NCI-H526 (cell line): ENCODE results near the gene PANK4.
A peak's percentile ranks its signal among the peaks of the same experiment; 100 is the strongest.

Experiments used
- DNase-seq, 2 experiments: peaks; one replicate each; lab custom pipeline; 2025; lab: John Stamatoyannopoulos, UW

Gene PANK4

GRCh38 chr1:2544875-2545640 lies 18.7 kb upstream of the PANK4 start:
- no peak for DNase-seq

GRCh38 chr1:2544093-2544874 lies 17.9 kb upstream of the PANK4 start:
- DNase-seq = no peak

GRCh38 chr1:2543543-2544092 lies 17.2 kb upstream of the PANK4 start:
- DNase-seq = peak in 1 of 2 experiments; percentile 75

- no peak for DNase-seq
These were observed 16.0 kb upstream of the PANK4 start for GRCh38 chr1:2542246-2542915.

GRCh38 chr1:2541619-2542245 lies 15.3 kb upstream of the PANK4 start:
- no peak for DNase-seq

GRCh38 chr1:2540816-2541492 lies 14.6 kb upstream of the PANK4 start:
- peak in 1 of 2 experiments; percentile 52 for DNase-seq

GRCh38 chr1:2539312-2539907 lies 13.0 kb upstream of the PANK4 start:
- DNase-seq = peak in 1 of 2 experiments; percentile 31

GRCh38 chr1:2538872-2539271 lies 12.5 kb upstream of the PANK4 start:
- DNase-seq = no peak

- DNase-seq = no peak
These were observed 12.0 kb upstream of the PANK4 start for GRCh38 chr1:2538376-2538775.

- no peak for DNase-seq
These were observed 11.4 kb upstream of the PANK4 start for GRCh38 chr1:2537784-2538115.

GRCh38 chr1:2535981-2536380 lies 9.6 kb upstream of the PANK4 start:
- DNase-seq = no peak

GRCh38 chr1:2535455-2535854 lies 9.1 kb upstream of the PANK4 start:
- no peak for DNase-seq

GRCh38 chr1:2534687-2535441 lies 8.5 kb upstream of the PANK4 start:
- peak in 1 of 2 experiments; percentile 31 for DNase-seq

GRCh38 chr1:2534315-2534686 lies 7.9 kb upstream of the PANK4 start:
- DNase-seq = no peak

- DNase-seq = no peak
These were observed 7.0 kb upstream of the PANK4 start for GRCh38 chr1:2533365-2533764.

- no peak for DNase-seq
These were observed 6.2 kb upstream of the PANK4 start for GRCh38 chr1:2532485-2533160.

GRCh38 chr1:2530513-2531361 lies 4.3 kb upstream of the PANK4 start:
- DNase-seq = no peak

- peak in 1 of 2 experiments; percentile 61 for DNase-seq
These were observed 3.6 kb upstream of the PANK4 start, which contains the start of gene HES5 for GRCh38 chr1:2529784-2530512. Gene HES5 (minus strand): TSS chr1:2530263. CDS start chr1:2530164, 99 bp downstream.
